GF-D8 (cell line): ENCODE measurements around the gene LIN7B.

Experiments
- DNase-seq: peaks from one replicate; lab custom pipeline; 2025; lab: John Stamatoyannopoulos, UW

The LIN7B gene

GRCh38 chr19:49165111-49165750, 51.1 kb downstream of the LIN7B start:
- DNase-seq = no peak

GRCh38 chr19:49165865-49166301, 51.7 kb downstream of the LIN7B start:
- DNase-seq = no peak

GRCh38 chr19:49167857-49168409, 53.8 kb downstream of the LIN7B start:
- DNase-seq = no peak
